Measurements from ENCODE around the gene LRRC7.

Gene LRRC7

GRCh38 chr1:69551476-69552324 lies 16.0 kb upstream of the LRRC7 start:
- no peak for TF ChIP-seq CTCF (IDR thresholded peaks at IDR 0.05; ENCODE audit: borderline replicate concordance, control extremely low read depth, extremely low read depth, insufficient read depth, missing control alignments)
- in situ Hi-C loops (cut with MboI; ENCODE audit: low sequenced_read_pairs, unreplicated experiment): no loop called here
- DNase-seq (ENCODE audit: low spot score): no peak

- in situ Hi-C loops (cut with MboI; ENCODE audit: low sequenced_read_pairs, unreplicated experiment): no loop called here
These were observed 14.0 kb upstream of the LRRC7 start for GRCh38 chr1:69553726-69554125.

GRCh38 chr1:69568421-69569174 lies 876 bp downstream of the LRRC7 start:
- in situ Hi-C loops (cut with MboI; ENCODE audit: low sequenced_read_pairs, unreplicated experiment): no loop called here
- TF ChIP-seq CTCF (IDR thresholded peaks at IDR 0.05; ENCODE audit: borderline replicate concordance, control extremely low read depth, extremely low read depth, insufficient read depth, missing control alignments): no peak
- peak; percentile 23 for DNase-seq (ENCODE audit: low spot score)

More at GRCh38 chr1:69553726-69554125, 14.0 kb upstream of the LRRC7 start:
- DNase-seq (ENCODE audit: low spot score): no peak
- TF ChIP-seq CTCF (IDR thresholded peaks at IDR 0.05; ENCODE audit: borderline replicate concordance, control extremely low read depth, extremely low read depth, insufficient read depth, missing control alignments): no peak

GRCh38 chr1:69569175-69569541 lies 1.4 kb downstream of the LRRC7 start:
- no peak for TF ChIP-seq CTCF (IDR thresholded peaks at IDR 0.05; ENCODE audit: borderline replicate concordance, control extremely low read depth, extremely low read depth, insufficient read depth, missing control alignments)
- in situ Hi-C loops (cut with MboI; ENCODE audit: low sequenced_read_pairs, unreplicated experiment): no loop called here
- peak; percentile 3 for DNase-seq (ENCODE audit: low spot score)

- no peak for TF ChIP-seq CTCF (IDR thresholded peaks at IDR 0.05; ENCODE audit: borderline replicate concordance, control extremely low read depth, extremely low read depth, insufficient read depth, missing control alignments)
- DNase-seq (ENCODE audit: low spot score): no peak
- in situ Hi-C loops (cut with MboI; ENCODE audit: low sequenced_read_pairs, unreplicated experiment): no loop called here
These were observed 2.0 kb downstream of the LRRC7 start for GRCh38 chr1:69569576-69570328.

GRCh38 chr1:69570356-69570755 lies 2.6 kb downstream of the LRRC7 start:
- in situ Hi-C loops (cut with MboI; ENCODE audit: low sequenced_read_pairs, unreplicated experiment): no loop called here
- DNase-seq (ENCODE audit: low spot score): no peak

More at GRCh38 chr1:69570356-69570755, 2.6 kb downstream of the LRRC7 start:
- no peak for TF ChIP-seq CTCF (IDR thresholded peaks at IDR 0.05; ENCODE audit: borderline replicate concordance, control extremely low read depth, extremely low read depth, insufficient read depth, missing control alignments)

Data from GM13976 (cell line).